NT2/D1 (cell line): ENCODE data around the gene SUSD1.

Source experiments
- DNase-seq: peaks from one replicate; pipeline ENCODE4 v3.0.0-alpha.2; 2011; ENCODE audit warnings: low read depth, low spot score
- H3K27me3 ChIP-seq: 2 replicates; pipeline ENCODE4 v1.6.0; 2011; ENCODE audit warnings: mild to moderate bottlenecking; ENCODE audit not compliant: insufficient read length, insufficient read depth
- H3K36me3 ChIP-seq: 2 replicates; pipeline ENCODE4 v1.6.1; 2011; ENCODE audit warnings: mild to moderate bottlenecking, low read length, mixed read lengths; ENCODE audit not compliant: insufficient read depth, insufficient read length
- H3K4me1 ChIP-seq: 2 replicates; pipeline ENCODE4 v1.5.1; 2011; ENCODE audit not compliant: insufficient read depth, insufficient read length
- H3K4me3 ChIP-seq: 2 replicates; pipeline ENCODE4 v1.5.1; 2011; ENCODE audit warnings: low read depth; ENCODE audit not compliant: insufficient read length
- H3K9ac ChIP-seq: 2 replicates; pipeline ENCODE4 v1.6.0; 2011; ENCODE audit warnings: low read depth; ENCODE audit not compliant: insufficient read length
- H3K9me3 ChIP-seq: 2 replicates; pipeline ENCODE4 v1.5.1; 2011; ENCODE audit warnings: mild to moderate bottlenecking, low read length; ENCODE audit not compliant: insufficient read depth
- SUZ12 ChIP-seq: IDR thresholded peaks from 2 replicates; pipeline ENCODE4 v1.6.1; 2011; ENCODE audit not compliant: insufficient read length, insufficient read depth; ENCODE audit errors: extremely low read depth
- YY1 ChIP-seq: IDR thresholded peaks from 2 replicates; pipeline ENCODE4 v1.6.1; 2011; ENCODE audit not compliant: insufficient read length, insufficient read depth
- ZNF274 ChIP-seq: IDR thresholded peaks from 2 replicates; pipeline ENCODE4 v1.6.1; 2011; ENCODE audit warnings: mild to moderate bottlenecking, low read depth, low read length

The SUSD1 gene

DNA sequence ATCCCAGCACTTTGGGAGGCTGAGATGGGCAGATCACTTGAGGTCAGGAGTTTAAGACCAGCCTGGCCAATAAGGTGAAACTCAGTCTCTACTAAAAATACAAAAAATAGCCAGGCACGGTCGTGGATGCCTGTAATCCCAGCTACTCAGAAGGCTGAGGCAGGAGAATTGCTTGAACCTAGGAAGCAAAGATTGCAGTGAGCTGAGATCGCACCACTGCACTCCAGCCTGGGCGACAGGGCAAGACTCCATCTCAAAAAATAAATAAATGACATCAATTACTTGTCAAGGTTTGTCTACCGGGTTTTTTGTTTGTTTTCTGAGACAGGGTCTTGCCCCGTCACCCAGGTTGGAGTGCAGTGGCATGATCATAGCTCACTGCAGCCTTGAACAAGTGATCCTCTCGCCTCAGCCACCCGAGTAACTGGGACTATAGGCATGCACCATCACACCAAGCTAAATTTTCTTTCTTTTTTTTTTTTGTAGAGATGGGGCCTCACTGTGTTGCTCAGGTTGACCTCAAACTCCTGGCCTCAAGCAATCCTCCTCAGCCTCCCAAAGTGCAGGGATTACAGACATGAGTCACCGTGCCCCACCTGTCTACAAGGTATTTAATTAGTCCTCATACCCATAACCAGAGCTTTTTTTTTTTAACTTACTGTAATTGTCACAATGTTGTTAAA is 64.9 kb downstream of the SUSD1 start:
- TF ChIP-seq SUZ12 (no peak), YY1 (no peak), ZNF274 (no peak)
- Histone ChIP-seq H3K4me3 (no peak overlapping the region), H3K36me3 (peaks cover 4% of the 10 kb centered on the region), H3K4me1 (no peaks in the 10 kb centered on the region), H3K9ac (no peak overlapping the region), H3K27me3 (no peaks in the 10 kb centered on the region), H3K9me3 (no peaks in the 10 kb centered on the region)
- no peak for DNase-seq

DNA sequence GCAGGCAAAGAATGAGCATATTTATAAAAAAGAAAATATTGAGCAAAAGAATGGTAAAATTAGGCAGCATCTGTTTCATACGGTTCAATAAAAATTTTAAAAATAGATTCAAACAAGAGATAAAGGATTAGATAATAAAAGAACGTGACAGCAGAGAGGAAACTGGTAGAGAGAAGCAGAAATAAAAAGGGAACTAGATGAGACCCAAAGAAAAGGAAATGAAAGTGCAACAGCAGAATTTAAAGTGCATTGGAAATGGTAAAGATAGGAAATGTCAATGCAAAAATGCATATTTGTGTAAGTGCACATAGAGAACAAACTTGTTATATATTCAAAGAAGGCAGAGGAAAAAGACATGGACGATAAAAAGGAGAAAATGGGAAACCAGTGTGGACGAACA is 70.2 kb downstream of the SUSD1 start:
- Histone ChIP-seq H3K9me3 (no peaks in the 10 kb centered on the region), H3K4me3 (no peak overlapping the region), H3K9ac (no peak overlapping the region), H3K27me3 (peaks cover under 1% of the 10 kb centered on the region), H3K36me3 (no peaks in the 10 kb centered on the region), H3K4me1 (no peaks in the 10 kb centered on the region)
- TF ChIP-seq SUZ12 (no peak), ZNF274 (no peak), YY1 (no peak)
- no peak for DNase-seq

DNA sequence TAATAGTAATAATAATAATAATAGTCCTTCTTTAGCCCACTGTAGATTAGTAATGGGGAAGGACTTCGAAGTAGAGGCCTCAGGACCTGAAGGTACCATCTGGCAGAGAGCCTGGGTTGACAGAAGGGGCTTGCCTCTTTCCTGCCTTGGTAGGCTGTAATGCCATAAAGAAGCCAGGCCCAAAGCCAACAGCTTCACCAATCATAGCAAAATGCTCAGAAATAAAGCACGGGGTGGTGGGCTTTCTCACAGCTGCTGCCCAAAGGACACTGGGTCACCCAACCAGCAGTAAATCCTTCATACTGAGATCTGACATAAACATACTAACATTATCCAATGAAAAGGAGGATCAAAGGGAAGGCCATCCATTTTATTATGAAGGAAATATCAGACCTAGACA is 70.7 kb downstream of the SUSD1 start:
- Histone ChIP-seq H3K36me3 (no peaks in the 10 kb centered on the region), H3K4me1 (no peaks in the 10 kb centered on the region), H3K27me3 (peaks cover 6% of the 10 kb centered on the region), H3K4me3 (no peak overlapping the region), H3K9me3 (no peaks in the 10 kb centered on the region), H3K9ac (no peak overlapping the region)
- no peak for TF ChIP-seq ZNF274
- no peak for DNase-seq

DNA sequence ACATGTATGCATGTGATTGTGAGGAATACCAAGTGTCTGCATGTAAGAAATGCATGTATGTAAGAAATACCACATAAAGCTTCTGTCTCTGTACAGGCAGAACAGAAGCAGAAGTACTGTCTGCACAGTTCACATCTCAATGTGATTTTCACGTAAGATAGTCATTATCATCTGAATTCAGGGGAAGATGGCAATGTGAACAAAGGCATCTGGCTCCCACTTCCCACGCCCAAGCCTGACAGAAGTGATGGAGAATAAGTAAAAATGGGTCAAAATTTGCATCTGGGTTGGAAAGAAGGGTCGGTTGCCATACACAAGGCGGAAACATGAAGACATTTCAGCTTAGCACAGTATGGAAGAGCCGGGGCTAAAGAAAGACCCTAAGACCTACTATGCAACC is 71.7 kb downstream of the SUSD1 start:
- Histone ChIP-seq H3K36me3 (no peaks in the 10 kb centered on the region), H3K9ac (no peak overlapping the region), H3K9me3 (no peaks in the 10 kb centered on the region), H3K4me1 (no peaks in the 10 kb centered on the region), H3K4me3 (no peak overlapping the region), H3K27me3 (peaks cover 6% of the 10 kb centered on the region)
- DNase-seq, result no peak
- TF ChIP-seq SUZ12 (no peak), ZNF274 (no peak), YY1 (no peak)

DNA sequence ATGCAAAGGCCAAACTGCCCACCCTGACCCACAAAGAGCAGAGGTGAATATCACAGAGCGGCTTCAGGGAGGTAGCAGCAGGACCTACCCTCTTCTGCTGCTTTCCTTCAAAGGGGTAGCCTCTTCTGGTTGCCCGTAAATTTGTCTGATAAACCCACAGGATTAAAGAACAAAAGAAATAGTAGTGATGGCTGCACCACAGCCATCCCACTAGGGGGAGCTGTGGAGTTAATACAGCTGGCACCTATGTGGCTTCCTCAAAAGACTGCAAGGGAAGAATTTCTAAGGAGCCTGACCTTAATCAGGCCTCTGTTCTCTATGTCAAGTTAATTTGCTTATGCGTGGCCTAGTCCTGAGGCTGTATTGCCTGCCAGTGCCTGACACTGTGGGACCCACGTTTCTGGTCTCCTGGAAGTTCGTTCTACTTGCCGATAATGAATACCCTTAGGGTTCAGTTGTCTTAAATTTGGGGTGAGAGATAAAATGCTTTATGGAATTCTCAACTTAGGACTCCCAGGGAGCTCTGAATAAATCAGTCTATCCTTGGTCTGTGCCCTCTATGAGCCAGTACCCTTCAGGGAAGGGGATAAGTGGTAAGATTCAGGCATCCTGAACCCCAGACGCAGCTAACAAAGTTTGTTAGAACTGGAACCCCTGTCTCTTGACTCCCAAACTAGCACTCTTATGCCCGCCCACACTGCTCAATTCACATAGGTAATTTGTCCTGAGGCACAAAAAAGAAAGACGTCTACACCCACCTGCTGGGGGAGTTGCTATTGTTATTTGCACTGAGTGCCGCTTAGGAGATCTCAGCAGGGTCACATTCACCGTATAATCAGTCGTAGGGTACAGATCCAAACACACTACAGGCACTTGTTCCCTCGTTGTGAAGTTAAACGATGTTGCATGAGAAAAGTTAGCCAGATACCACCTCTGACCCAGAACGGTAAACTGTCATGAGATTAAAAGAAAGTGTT is 77.1 kb downstream of the SUSD1 start:
- Histone ChIP-seq H3K9me3 (no peaks in the 10 kb centered on the region), H3K36me3 (peaks cover 8% of the 10 kb centered on the region), H3K4me3 (no peak overlapping the region), H3K4me1 (no peaks in the 10 kb centered on the region), H3K9ac (no peak overlapping the region), H3K27me3 (peaks cover 6% of the 10 kb centered on the region)
- TF ChIP-seq SUZ12 (no peak), YY1 (no peak), ZNF274 (no peak)
- DNase-seq, result peak; percentile 86

DNA sequence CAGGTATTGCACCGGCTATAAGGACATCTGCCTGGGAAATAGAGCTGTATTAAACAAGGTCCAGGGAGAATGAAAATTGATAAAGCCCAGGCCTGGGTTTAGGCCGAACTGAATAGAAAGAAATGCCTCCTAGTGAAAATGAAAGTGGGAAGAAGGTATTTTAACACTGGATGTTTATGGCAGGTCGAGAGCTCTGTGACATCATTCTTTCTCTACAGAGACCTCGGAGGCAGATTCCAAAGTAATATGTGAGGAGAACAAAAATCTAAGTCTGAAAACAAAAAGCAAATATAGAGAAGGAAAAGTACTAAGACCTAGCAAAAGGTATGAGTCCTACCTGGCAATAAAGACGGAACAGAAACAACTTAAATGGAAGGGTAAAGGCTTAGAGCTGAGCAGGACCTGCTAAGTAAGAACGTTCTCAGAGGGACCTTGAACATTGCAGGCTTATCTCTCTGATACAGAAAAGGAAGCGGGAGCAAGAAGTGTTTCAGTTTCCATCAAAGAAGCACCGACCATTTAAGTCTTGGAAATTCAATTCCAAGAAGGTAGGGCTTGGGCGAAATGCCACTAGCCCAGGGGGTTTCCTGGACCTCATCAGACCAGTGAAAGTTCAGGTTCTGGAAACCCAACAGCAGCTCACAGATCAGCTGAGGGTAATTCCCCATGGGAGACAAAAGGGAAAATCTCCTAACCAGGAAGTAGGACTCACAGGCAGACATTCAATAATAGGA is 80.0 kb downstream of the SUSD1 start:
- H3K4me3 ChIP-seq, result no peak overlapping the region
- H3K27me3 ChIP-seq, result peaks cover 6% of the 10 kb centered on the region
- no peaks in the 10 kb centered on the region for H3K9me3 ChIP-seq
- DNase-seq, result no peak
- no peak for TF ChIP-seq ZNF274
- peaks cover 8% of the 10 kb centered on the region for H3K36me3 ChIP-seq
- no peaks in the 10 kb centered on the region for H3K4me1 ChIP-seq
- no peak overlapping the region for H3K9ac ChIP-seq

DNA sequence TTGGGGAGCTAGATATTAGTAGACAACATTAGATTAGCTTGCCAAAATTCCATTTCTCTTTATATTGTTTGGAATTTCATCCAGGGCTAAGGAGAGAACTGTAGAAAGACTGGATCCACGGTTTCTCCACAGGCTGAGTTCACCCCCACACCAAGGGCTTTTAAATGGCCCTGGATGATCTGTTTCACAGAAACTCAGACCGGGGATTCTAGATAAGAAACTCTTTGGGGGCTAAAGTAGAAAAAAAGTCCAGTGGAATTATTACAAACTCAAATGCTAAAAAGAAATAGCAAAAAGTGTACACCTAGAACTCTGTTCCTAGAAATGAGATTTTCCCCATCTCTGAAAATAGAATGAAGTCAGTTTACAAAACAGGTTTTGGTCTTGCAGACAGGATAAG is 80.9 kb downstream of the SUSD1 start:
- TF ChIP-seq ZNF274 (no peak), YY1 (no peak), SUZ12 (no peak)
- Histone ChIP-seq H3K9ac (no peak overlapping the region), H3K4me3 (no peak overlapping the region), H3K9me3 (no peaks in the 10 kb centered on the region), H3K27me3 (no peaks in the 10 kb centered on the region), H3K4me1 (no peaks in the 10 kb centered on the region), H3K36me3 (peaks cover 8% of the 10 kb centered on the region)
- no peak for DNase-seq
